ENCODE results near the gene SALL1.

Gene SALL1

GRCh38 chr16:51157698-51158097 lies 6.6 kb upstream of the SALL1 start:
- no peak overlapping the region for H3K4me3 ChIP-seq (ENCODE audit: insufficient read depth, low read depth, low read length, poor library complexity, severe bottlenecking)
- H3K9me3 ChIP-seq (ENCODE audit: control insufficient read depth, low read length): no peaks in the 10 kb centered on the region
- DNase-seq: no peak
- H3K36me3 ChIP-seq (ENCODE audit: control insufficient read depth, insufficient read depth, low read length): no peaks in the 10 kb centered on the region
- no peak overlapping the region for H3K27ac ChIP-seq (ENCODE audit: insufficient read depth, low read length, poor library complexity, severe bottlenecking)
- H3K4me1 ChIP-seq (ENCODE audit: control insufficient read depth, insufficient read depth, low read length, poor library complexity, severe bottlenecking): no peaks in the 10 kb centered on the region
- peaks cover 7% of the 10 kb centered on the region for H3K27me3 ChIP-seq (replicated peaks; ENCODE audit: control insufficient read depth, insufficient read depth, low read length, poor library complexity, severe bottlenecking)

GRCh38 chr16:51156807-51157200 lies 5.7 kb upstream of the SALL1 start:
- Histone ChIP-seq H3K27me3 (replicated peaks; ENCODE audit: control insufficient read depth, insufficient read depth, low read length, poor library complexity, severe bottlenecking) (peaks cover 12% of the 10 kb centered on the region), H3K4me1 (ENCODE audit: control insufficient read depth, insufficient read depth, low read length, poor library complexity, severe bottlenecking) (no peaks in the 10 kb centered on the region), H3K36me3 (ENCODE audit: control insufficient read depth, insufficient read depth, low read length) (no peaks in the 10 kb centered on the region), H3K27ac (ENCODE audit: insufficient read depth, low read length, poor library complexity, severe bottlenecking) (no peak overlapping the region), H3K9me3 (ENCODE audit: control insufficient read depth, low read length) (no peaks in the 10 kb centered on the region), H3K4me3 (ENCODE audit: insufficient read depth, low read depth, low read length, poor library complexity, severe bottlenecking) (no peak overlapping the region)
- no peak for DNase-seq

- Histone ChIP-seq H3K36me3 (ENCODE audit: control insufficient read depth, insufficient read depth, low read length) (no peaks in the 10 kb centered on the region), H3K27me3 (replicated peaks; ENCODE audit: control insufficient read depth, insufficient read depth, low read length, poor library complexity, severe bottlenecking) (peaks cover 13% of the 10 kb centered on the region), H3K4me1 (ENCODE audit: control insufficient read depth, insufficient read depth, low read length, poor library complexity, severe bottlenecking) (no peaks in the 10 kb centered on the region), H3K4me3 (ENCODE audit: insufficient read depth, low read depth, low read length, poor library complexity, severe bottlenecking) (no peak overlapping the region), H3K27ac (ENCODE audit: insufficient read depth, low read length, poor library complexity, severe bottlenecking) (no peak overlapping the region), H3K9me3 (ENCODE audit: control insufficient read depth, low read length) (no peaks in the 10 kb centered on the region)
- no peak for DNase-seq
Observed at GRCh38 chr16:51155820-51156806, 5.0 kb upstream of the SALL1 start.

- no peaks in the 10 kb centered on the region for H3K9me3 ChIP-seq (ENCODE audit: control insufficient read depth, low read length)
- H3K36me3 ChIP-seq (ENCODE audit: control insufficient read depth, insufficient read depth, low read length): no peaks in the 10 kb centered on the region
- H3K27ac ChIP-seq (ENCODE audit: insufficient read depth, low read length, poor library complexity, severe bottlenecking): no peak overlapping the region
- H3K4me1 ChIP-seq (ENCODE audit: control insufficient read depth, insufficient read depth, low read length, poor library complexity, severe bottlenecking): no peaks in the 10 kb centered on the region
- DNase-seq: no peak
- no peak overlapping the region for H3K4me3 ChIP-seq (ENCODE audit: insufficient read depth, low read depth, low read length, poor library complexity, severe bottlenecking)
- peaks cover 19% of the 10 kb centered on the region for H3K27me3 ChIP-seq (replicated peaks; ENCODE audit: control insufficient read depth, insufficient read depth, low read length, poor library complexity, severe bottlenecking)
Observed at GRCh38 chr16:51155199-51155607, 4.1 kb upstream of the SALL1 start.

GRCh38 chr16:51154271-51155171 lies 3.5 kb upstream of the SALL1 start:
- peaks cover 24% of the 10 kb centered on the region for H3K27me3 ChIP-seq (replicated peaks; ENCODE audit: control insufficient read depth, insufficient read depth, low read length, poor library complexity, severe bottlenecking)
- no peaks in the 10 kb centered on the region for H3K4me1 ChIP-seq (ENCODE audit: control insufficient read depth, insufficient read depth, low read length, poor library complexity, severe bottlenecking)
- no peak overlapping the region for H3K27ac ChIP-seq (ENCODE audit: insufficient read depth, low read length, poor library complexity, severe bottlenecking)
- H3K36me3 ChIP-seq (ENCODE audit: control insufficient read depth, insufficient read depth, low read length): no peaks in the 10 kb centered on the region
- DNase-seq: no peak
- H3K4me3 ChIP-seq (ENCODE audit: insufficient read depth, low read depth, low read length, poor library complexity, severe bottlenecking): no peak overlapping the region
- no peaks in the 10 kb centered on the region for H3K9me3 ChIP-seq (ENCODE audit: control insufficient read depth, low read length)

GRCh38 chr16:51153577-51154031 lies 2.5 kb upstream of the SALL1 start:
- peaks cover 24% of the 10 kb centered on the region for H3K27me3 ChIP-seq (replicated peaks; ENCODE audit: control insufficient read depth, insufficient read depth, low read length, poor library complexity, severe bottlenecking)
- no peaks in the 10 kb centered on the region for H3K36me3 ChIP-seq (ENCODE audit: control insufficient read depth, insufficient read depth, low read length)
- H3K4me3 ChIP-seq (ENCODE audit: insufficient read depth, low read depth, low read length, poor library complexity, severe bottlenecking): no peak overlapping the region
- no peak overlapping the region for H3K27ac ChIP-seq (ENCODE audit: insufficient read depth, low read length, poor library complexity, severe bottlenecking)
- no peaks in the 10 kb centered on the region for H3K9me3 ChIP-seq (ENCODE audit: control insufficient read depth, low read length)
- no peak for DNase-seq
- H3K4me1 ChIP-seq (ENCODE audit: control insufficient read depth, insufficient read depth, low read length, poor library complexity, severe bottlenecking): no peaks in the 10 kb centered on the region

GRCh38 chr16:51152691-51153576 lies 1.9 kb upstream of the SALL1 start:
- Histone ChIP-seq H3K27ac (ENCODE audit: insufficient read depth, low read length, poor library complexity, severe bottlenecking) (no peak overlapping the region), H3K4me3 (ENCODE audit: insufficient read depth, low read depth, low read length, poor library complexity, severe bottlenecking) (no peak overlapping the region), H3K36me3 (ENCODE audit: control insufficient read depth, insufficient read depth, low read length) (no peaks in the 10 kb centered on the region), H3K27me3 (replicated peaks; ENCODE audit: control insufficient read depth, insufficient read depth, low read length, poor library complexity, severe bottlenecking) (peaks cover 24% of the 10 kb centered on the region), H3K9me3 (ENCODE audit: control insufficient read depth, low read length) (no peaks in the 10 kb centered on the region), H3K4me1 (ENCODE audit: control insufficient read depth, insufficient read depth, low read length, poor library complexity, severe bottlenecking) (no peaks in the 10 kb centered on the region)
- DNase-seq: no peak

GRCh38 chr16:51151961-51152663 lies 1.0 kb upstream of the SALL1 start:
- Histone ChIP-seq H3K4me3 (ENCODE audit: insufficient read depth, low read depth, low read length, poor library complexity, severe bottlenecking) (no peak overlapping the region), H3K27ac (ENCODE audit: insufficient read depth, low read length, poor library complexity, severe bottlenecking) (no peak overlapping the region)

GRCh38 chr16:51151435-51151960 lies 428 bp upstream of the SALL1 start:
- DNase-seq: no peak

More at GRCh38 chr16:51151961-51152663, 1.0 kb upstream of the SALL1 start:
- no peak for DNase-seq
- Histone ChIP-seq H3K4me1 (ENCODE audit: control insufficient read depth, insufficient read depth, low read length, poor library complexity, severe bottlenecking) (no peaks in the 10 kb centered on the region), H3K36me3 (ENCODE audit: control insufficient read depth, insufficient read depth, low read length) (no peaks in the 10 kb centered on the region), H3K9me3 (ENCODE audit: control insufficient read depth, low read length) (no peaks in the 10 kb centered on the region), H3K27me3 (replicated peaks; ENCODE audit: control insufficient read depth, insufficient read depth, low read length, poor library complexity, severe bottlenecking) (peaks cover 24% of the 10 kb centered on the region)

More at GRCh38 chr16:51151435-51151960, 428 bp upstream of the SALL1 start:
- H3K9me3 ChIP-seq (ENCODE audit: control insufficient read depth, low read length): no peaks in the 10 kb centered on the region
- H3K27ac ChIP-seq (ENCODE audit: insufficient read depth, low read length, poor library complexity, severe bottlenecking): no peak overlapping the region
- no peaks in the 10 kb centered on the region for H3K4me1 ChIP-seq (ENCODE audit: control insufficient read depth, insufficient read depth, low read length, poor library complexity, severe bottlenecking)
- no peak overlapping the region for H3K4me3 ChIP-seq (ENCODE audit: insufficient read depth, low read depth, low read length, poor library complexity, severe bottlenecking)
- no peaks in the 10 kb centered on the region for H3K36me3 ChIP-seq (ENCODE audit: control insufficient read depth, insufficient read depth, low read length)
- H3K27me3 ChIP-seq (replicated peaks; ENCODE audit: control insufficient read depth, insufficient read depth, low read length, poor library complexity, severe bottlenecking): peaks cover 24% of the 10 kb centered on the region

Measured in effector memory CD4-positive, alpha-beta T cell (primary cell).